ENCODE results near the gene CGB3.
"Not testable (repeated sequence)": the region's sequence is repeated elsewhere in the genome, so short reads cannot be mapped to it uniquely, and the experiment has no call there.

DNA sequence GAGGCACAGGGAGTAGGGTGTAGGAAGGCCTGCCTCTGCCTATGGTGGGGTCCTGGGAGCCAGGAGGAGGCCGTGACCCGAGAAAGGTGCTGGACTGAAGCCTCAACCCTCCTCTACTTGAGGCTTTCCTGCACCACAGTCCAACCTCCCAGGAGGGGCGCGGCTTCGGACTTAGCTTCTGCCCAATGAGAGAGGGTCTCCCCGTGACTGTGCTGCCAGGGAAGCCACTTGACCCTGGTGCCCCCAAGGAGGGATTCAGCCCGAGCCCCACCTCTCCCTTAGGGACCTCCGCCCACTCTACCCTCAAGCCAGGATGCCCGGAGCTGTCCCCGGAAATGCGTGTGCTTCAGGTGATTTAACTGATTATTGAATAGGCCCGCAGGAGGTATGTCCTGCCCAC, 24.9 kb upstream of the CGB3 start, which contains the start of gene CGB8:
- TF ChIP-seq, protein P1, sequence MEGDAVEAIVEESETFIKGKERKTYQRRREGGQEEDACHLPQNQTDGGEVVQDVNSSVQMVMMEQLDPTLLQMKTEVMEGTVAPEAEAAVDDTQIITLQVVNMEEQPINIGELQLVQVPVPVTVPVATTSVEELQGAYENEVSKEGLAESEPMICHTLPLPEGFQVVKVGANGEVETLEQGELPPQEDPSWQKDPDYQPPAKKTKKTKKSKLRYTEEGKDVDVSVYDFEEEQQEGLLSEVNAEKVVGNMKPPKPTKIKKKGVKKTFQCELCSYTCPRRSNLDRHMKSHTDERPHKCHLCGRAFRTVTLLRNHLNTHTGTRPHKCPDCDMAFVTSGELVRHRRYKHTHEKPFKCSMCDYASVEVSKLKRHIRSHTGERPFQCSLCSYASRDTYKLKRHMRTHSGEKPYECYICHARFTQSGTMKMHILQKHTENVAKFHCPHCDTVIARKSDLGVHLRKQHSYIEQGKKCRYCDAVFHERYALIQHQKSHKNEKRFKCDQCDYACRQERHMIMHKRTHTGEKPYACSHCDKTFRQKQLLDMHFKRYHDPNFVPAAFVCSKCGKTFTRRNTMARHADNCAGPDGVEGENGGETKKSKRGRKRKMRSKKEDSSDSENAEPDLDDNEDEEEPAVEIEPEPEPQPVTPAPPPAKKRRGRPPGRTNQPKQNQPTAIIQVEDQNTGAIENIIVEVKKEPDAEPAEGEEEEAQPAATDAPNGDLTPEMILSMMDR (IDR thresholded peaks at IDR 0.05; ENCODE audit: low read length), result not testable (repeated sequence)
- TF ChIP-seq EZH2 (optimal IDR thresholded peaks at IDR 0.05; ENCODE audit: low read depth, low read length), result not testable (repeated sequence)
